ENCODE data around the gene SRRM3.
"Not testable (repeated sequence)": the region's sequence is repeated elsewhere in the genome, so short reads cannot be mapped to it uniquely, and the experiment has no call there.

SRRM3 gene

DNA sequence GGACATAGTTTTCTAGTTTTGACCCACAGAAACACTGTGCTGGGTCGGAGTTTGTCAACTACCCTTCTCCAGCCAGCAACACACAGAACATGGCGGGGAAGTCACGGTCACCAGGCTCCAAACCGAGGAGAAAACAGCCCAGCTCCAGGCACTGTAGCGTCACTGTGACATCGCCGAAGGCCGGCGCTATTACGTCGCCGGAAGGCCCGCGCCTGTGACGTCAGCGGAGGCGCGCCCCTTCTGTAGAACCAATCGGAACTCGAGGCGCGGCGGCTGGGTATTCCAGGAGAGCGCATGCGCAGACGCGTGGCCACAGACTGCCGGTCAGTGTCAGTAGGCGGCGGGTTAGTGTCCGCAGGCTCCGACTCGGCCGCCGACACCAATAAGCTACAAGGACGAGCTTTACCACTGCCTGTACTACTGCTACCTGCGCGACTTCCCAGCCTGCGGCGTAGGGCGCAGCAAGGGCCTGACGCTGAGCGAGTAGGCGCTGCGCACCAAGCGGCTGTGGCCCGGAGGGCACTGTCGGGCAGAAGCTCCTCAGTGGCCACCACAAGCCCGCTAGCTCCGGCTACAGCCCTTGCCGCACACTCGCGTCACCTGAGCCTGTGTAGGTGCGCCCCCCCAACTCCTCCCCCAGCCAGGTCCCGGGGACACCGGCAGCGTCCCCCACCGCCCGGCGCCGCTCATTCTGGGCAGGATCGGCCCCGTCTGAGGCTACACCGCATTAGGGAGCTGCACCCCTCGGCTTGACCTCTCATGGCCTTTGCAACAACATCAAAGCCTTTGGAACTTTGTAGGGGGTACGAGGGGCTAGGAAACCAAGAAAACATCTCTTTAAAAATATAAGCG lies 35.1 kb upstream of the SRRM3 start:
- no peaks in the 10 kb centered on the region for H3K4me1 Mint-ChIP-seq
- no peaks in the 10 kb centered on the region for H3K9me3 Mint-ChIP-seq
- peak overlapping the region; percentile 95 for H3K27ac Mint-ChIP-seq (ENCODE audit: low read depth)
- H3K4me3 Mint-ChIP-seq = peak overlapping the region; percentile 83
- DNase-seq (ENCODE audit: low spot score in 2 of 2) = peak; percentile 86 to 87
- H3K27me3 Mint-ChIP-seq = no peaks in the 10 kb centered on the region
- peaks cover 8% of the 10 kb centered on the region for H3K36me3 Mint-ChIP-seq (ENCODE audit: insufficient read depth)
- peak; percentile 93 for ATAC-seq (replicated peaks; ENCODE audit: extremely low read depth, poor library complexity, severe bottlenecking)

DNA sequence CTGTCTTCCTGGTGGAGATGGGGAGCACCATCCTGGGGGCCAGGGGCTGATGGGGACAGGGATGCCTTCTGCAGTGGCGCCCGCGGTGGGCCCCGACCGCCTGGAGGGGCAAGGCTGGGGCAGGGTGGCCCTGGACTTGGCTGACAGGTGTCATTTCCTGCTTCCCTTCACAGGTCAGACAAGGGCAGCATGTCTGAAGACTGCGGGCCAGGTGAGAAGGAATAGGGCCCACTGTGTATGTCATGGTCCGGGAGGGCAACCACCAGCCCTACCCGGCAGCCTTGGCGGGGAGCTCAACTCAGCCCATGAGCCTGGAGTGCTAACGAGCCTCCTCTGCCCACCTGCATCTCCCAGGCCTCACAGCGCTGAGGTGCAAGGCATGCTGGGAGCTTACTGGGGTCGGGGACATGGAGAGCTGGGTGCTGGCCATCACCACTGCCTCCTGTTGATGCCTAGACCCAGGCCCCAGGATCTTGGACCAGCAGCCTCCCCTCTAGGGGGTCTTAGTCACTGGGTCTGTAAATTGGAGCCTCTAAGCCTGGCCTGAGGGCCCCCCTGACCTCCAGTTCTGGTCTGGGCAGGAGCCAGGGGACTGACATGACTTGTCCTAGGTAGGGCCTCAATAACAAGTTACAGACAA lies 28.0 kb upstream of the SRRM3 start:
- H3K27ac Mint-ChIP-seq (ENCODE audit: low read depth) = no peak overlapping the region
- DNase-seq (ENCODE audit: low spot score in 2 of 2) (no peak), ATAC-seq (replicated peaks; ENCODE audit: extremely low read depth, poor library complexity, severe bottlenecking) (no peak)
- H3K36me3 Mint-ChIP-seq (ENCODE audit: insufficient read depth) = peaks cover 1% of the 10 kb centered on the region
- H3K4me1 Mint-ChIP-seq = peaks cover 5% of the 10 kb centered on the region
- H3K27me3 Mint-ChIP-seq = no peaks in the 10 kb centered on the region
- H3K9me3 Mint-ChIP-seq = no peaks in the 10 kb centered on the region
- no peak overlapping the region for H3K4me3 Mint-ChIP-seq

GRCh38 chr7:76176951-76177350 lies 24.7 kb upstream of the SRRM3 start:
- H3K27me3 Mint-ChIP-seq; H3K9me3 Mint-ChIP-seq; ATAC-seq (replicated peaks; ENCODE audit: extremely low read depth, poor library complexity, severe bottlenecking); H3K4me3 Mint-ChIP-seq; H3K4me1 Mint-ChIP-seq; H3K27ac Mint-ChIP-seq (ENCODE audit: low read depth); H3K36me3 Mint-ChIP-seq (ENCODE audit: insufficient read depth); DNase-seq (ENCODE audit: low spot score in 2 of 2): not testable (repeated sequence)

DNA sequence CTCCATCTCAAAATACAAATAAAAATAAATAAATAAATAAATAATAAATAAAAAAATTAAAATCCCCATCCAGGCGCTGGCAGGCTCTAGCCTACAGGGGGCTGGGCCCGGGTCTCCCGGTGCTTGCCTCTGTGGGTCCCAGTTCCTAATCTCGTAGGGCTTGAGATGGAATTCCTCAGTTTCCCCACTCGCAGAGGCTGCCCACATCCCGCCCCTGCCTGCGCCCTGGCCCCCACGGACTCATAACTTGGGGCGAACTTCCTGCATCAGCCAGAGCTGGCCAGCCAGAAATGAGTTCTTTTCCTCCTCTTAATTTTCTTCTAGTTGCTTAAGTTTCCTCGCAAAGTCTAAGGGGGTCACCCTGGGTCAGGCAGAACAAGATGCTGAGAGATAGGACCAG lies 22.0 kb upstream of the SRRM3 start:
- no peak overlapping the region for H3K27ac Mint-ChIP-seq (ENCODE audit: low read depth)
- no peak overlapping the region for H3K4me3 Mint-ChIP-seq
- DNase-seq (ENCODE audit: low spot score in 2 of 2) (no peak), ATAC-seq (replicated peaks; ENCODE audit: extremely low read depth, poor library complexity, severe bottlenecking) (no peak)
- no peaks in the 10 kb centered on the region for H3K27me3 Mint-ChIP-seq
- H3K36me3 Mint-ChIP-seq (ENCODE audit: insufficient read depth) = no peaks in the 10 kb centered on the region
- H3K9me3 Mint-ChIP-seq = no peaks in the 10 kb centered on the region
- peaks cover 5% of the 10 kb centered on the region for H3K4me1 Mint-ChIP-seq

GRCh38 chr7:76182225-76182960 lies 19.3 kb upstream of the SRRM3 start:
- no peak for DNase-seq (ENCODE audit: low spot score in 2 of 2)
- no peaks in the 10 kb centered on the region for H3K36me3 Mint-ChIP-seq (ENCODE audit: insufficient read depth)
- H3K9me3 Mint-ChIP-seq = no peaks in the 10 kb centered on the region
- peaks cover 19% of the 10 kb centered on the region for H3K27me3 Mint-ChIP-seq
- no peak overlapping the region for H3K4me3 Mint-ChIP-seq
- no peak for ATAC-seq (replicated peaks; ENCODE audit: extremely low read depth, poor library complexity, severe bottlenecking)
- H3K4me1 Mint-ChIP-seq = peaks cover 5% of the 10 kb centered on the region
- H3K27ac Mint-ChIP-seq (ENCODE audit: low read depth) = no peak overlapping the region

GRCh38 chr7:76185187-76185896 lies 16.4 kb upstream of the SRRM3 start:
- Mint-ChIP-seq H3K27ac (ENCODE audit: low read depth) (no peak overlapping the region), H3K4me3 (no peak overlapping the region), H3K27me3 (peaks cover 24% of the 10 kb centered on the region), H3K4me1 (no peaks in the 10 kb centered on the region), H3K9me3 (no peaks in the 10 kb centered on the region), H3K36me3 (ENCODE audit: insufficient read depth) (no peaks in the 10 kb centered on the region)
- DNase-seq (ENCODE audit: low spot score in 2 of 2) = no peak
- ATAC-seq (replicated peaks; ENCODE audit: extremely low read depth, poor library complexity, severe bottlenecking) = no peak

DNA sequence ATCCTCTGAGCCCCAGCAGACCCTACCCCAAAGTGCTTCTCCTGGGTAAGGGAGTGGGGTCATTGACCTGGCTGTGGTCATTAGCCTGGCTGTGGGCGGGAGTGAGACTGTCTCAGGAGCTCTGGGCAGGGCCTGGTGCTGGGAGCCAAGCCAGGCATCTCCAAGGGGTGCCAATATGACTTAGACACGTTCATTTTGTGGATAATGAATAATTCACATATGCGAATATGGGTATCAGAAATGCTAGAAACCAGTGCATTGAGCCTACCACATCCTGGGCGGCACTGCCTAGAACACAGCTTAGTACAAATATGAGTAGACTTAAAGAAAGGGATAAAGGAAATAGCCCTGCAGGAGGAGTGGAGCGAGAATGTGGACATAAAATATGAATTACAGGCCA lies 14.4 kb upstream of the SRRM3 start:
- H3K27me3 Mint-ChIP-seq = peaks cover 24% of the 10 kb centered on the region
- no peaks in the 10 kb centered on the region for H3K36me3 Mint-ChIP-seq (ENCODE audit: insufficient read depth)
- no peaks in the 10 kb centered on the region for H3K9me3 Mint-ChIP-seq
- ATAC-seq (replicated peaks; ENCODE audit: extremely low read depth, poor library complexity, severe bottlenecking) = no peak
- DNase-seq (ENCODE audit: low spot score in 2 of 2) = no peak
- H3K4me3 Mint-ChIP-seq = no peak overlapping the region
- H3K27ac Mint-ChIP-seq (ENCODE audit: low read depth) = no peak overlapping the region
- no peaks in the 10 kb centered on the region for H3K4me1 Mint-ChIP-seq

DNA sequence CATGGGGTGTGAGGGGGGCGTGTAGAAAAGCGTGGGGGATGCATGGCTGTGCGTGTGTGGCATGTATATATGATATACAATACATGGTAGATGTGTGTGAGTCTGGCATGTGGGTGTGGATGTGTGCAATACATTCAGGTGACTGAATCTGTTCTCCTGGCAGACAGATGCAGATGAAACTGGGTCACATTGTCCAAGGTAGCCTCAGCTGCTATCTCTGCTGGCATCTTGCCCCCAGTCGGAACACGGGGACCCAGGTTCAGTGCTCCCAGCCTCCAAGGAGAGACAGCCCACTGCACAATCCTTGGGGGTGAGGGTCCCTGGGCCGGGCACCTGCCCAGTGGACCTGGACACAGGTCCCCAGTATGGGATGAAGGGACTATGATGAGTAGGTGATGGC lies 12.4 kb upstream of the SRRM3 start:
- no peaks in the 10 kb centered on the region for H3K4me1 Mint-ChIP-seq
- H3K4me3 Mint-ChIP-seq = no peak overlapping the region
- no peaks in the 10 kb centered on the region for H3K36me3 Mint-ChIP-seq (ENCODE audit: insufficient read depth)
- H3K27me3 Mint-ChIP-seq = peaks cover 32% of the 10 kb centered on the region
- no peak overlapping the region for H3K27ac Mint-ChIP-seq (ENCODE audit: low read depth)
- H3K9me3 Mint-ChIP-seq = no peaks in the 10 kb centered on the region
- DNase-seq (ENCODE audit: low spot score in 2 of 2) = no peak
- no peak for ATAC-seq (replicated peaks; ENCODE audit: extremely low read depth, poor library complexity, severe bottlenecking)

DNA sequence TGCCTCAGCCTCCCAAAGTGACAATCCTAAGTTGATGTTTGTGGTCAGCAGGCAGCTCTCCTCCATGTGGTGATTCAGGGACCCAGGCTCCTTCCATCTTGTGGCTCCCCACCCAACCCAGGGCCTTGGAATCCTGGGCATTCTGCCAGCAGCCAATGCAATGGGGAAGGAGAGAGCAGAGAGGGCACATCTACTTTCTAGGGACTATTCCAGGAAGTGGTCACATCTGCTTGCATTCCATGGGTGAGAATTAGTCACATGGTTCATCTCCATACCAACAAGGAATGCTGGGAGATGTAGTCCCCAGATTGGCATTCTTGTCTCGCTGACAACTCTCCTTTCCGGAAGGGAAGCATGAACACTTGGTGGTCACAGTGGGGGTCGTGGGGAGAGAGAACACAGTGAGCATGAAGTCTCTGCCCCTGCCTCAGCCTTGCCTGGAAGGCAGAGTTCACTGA lies 9.9 kb upstream of the SRRM3 start:
- Mint-ChIP-seq H3K36me3 (ENCODE audit: insufficient read depth) (no peaks in the 10 kb centered on the region), H3K27me3 (peaks cover 44% of the 10 kb centered on the region), H3K4me3 (no peak overlapping the region), H3K9me3 (no peaks in the 10 kb centered on the region), H3K4me1 (no peaks in the 10 kb centered on the region), H3K27ac (ENCODE audit: low read depth) (no peak overlapping the region)
- DNase-seq (ENCODE audit: low spot score in 2 of 2) (no peak), ATAC-seq (replicated peaks; ENCODE audit: extremely low read depth, poor library complexity, severe bottlenecking) (no peak)

GRCh38 chr7:76193466-76193865 lies 8.2 kb upstream of the SRRM3 start:
- ATAC-seq (replicated peaks; ENCODE audit: extremely low read depth, poor library complexity, severe bottlenecking) = no peak
- H3K9me3 Mint-ChIP-seq = no peaks in the 10 kb centered on the region
- no peak overlapping the region for H3K27ac Mint-ChIP-seq (ENCODE audit: low read depth)
- H3K4me1 Mint-ChIP-seq = no peaks in the 10 kb centered on the region
- DNase-seq (ENCODE audit: low spot score in 2 of 2) = no peak
- H3K36me3 Mint-ChIP-seq (ENCODE audit: insufficient read depth) = no peaks in the 10 kb centered on the region
- H3K4me3 Mint-ChIP-seq = no peak overlapping the region
- H3K27me3 Mint-ChIP-seq = peaks cover 43% of the 10 kb centered on the region

GRCh38 chr7:76193883-76194282 lies 7.8 kb upstream of the SRRM3 start:
- H3K4me3 Mint-ChIP-seq = no peak overlapping the region

GRCh38 chr7:76196786-76197185 lies 4.9 kb upstream of the SRRM3 start:
- Mint-ChIP-seq H3K27ac (ENCODE audit: low read depth) (no peak overlapping the region), H3K36me3 (ENCODE audit: insufficient read depth) (no peaks in the 10 kb centered on the region), H3K27me3 (peaks cover 55% of the 10 kb centered on the region), H3K4me3 (no peak overlapping the region), H3K9me3 (no peaks in the 10 kb centered on the region), H3K4me1 (no peaks in the 10 kb centered on the region)
- ATAC-seq (replicated peaks; ENCODE audit: extremely low read depth, poor library complexity, severe bottlenecking) (no peak), DNase-seq (ENCODE audit: low spot score in 2 of 2) (no peak)

More at GRCh38 chr7:76193883-76194282, 7.8 kb upstream of the SRRM3 start:
- H3K4me1 Mint-ChIP-seq = no peaks in the 10 kb centered on the region
- DNase-seq (ENCODE audit: low spot score in 2 of 2) (no peak), ATAC-seq (replicated peaks; ENCODE audit: extremely low read depth, poor library complexity, severe bottlenecking) (no peak)
- peaks cover 44% of the 10 kb centered on the region for H3K27me3 Mint-ChIP-seq
- no peaks in the 10 kb centered on the region for H3K36me3 Mint-ChIP-seq (ENCODE audit: insufficient read depth)
- H3K27ac Mint-ChIP-seq (ENCODE audit: low read depth) = no peak overlapping the region
- no peaks in the 10 kb centered on the region for H3K9me3 Mint-ChIP-seq
